Measurements from ENCODE around the gene MXD4. TPM values are rescaled to one million over a fixed set of nuclear protein-coding genes. Genes with fewer than 3 reads are reported as not detected.
A peak's percentile ranks its signal among the peaks of the same experiment; 100 is the strongest.

Gene MXD4
- total RNA-seq, 1 donor from 2014 or later: 36.7 TPM

GRCh38 chr4:2262944-2263250 is 988 bp upstream of the MXD4 start:
- DNase-seq (no peak), ATAC-seq (ENCODE audit: low read depth) (no peak)
- intact Hi-C loops (cut with micrococcal nuclease): loop anchor here (1.0 to 5.0 kb wide), 11 partner anchors 19 to 811 kb away; partner anchors contain the start of genes FAM193A, GRK4, HAUS3 and HTT
- H3K9me3 Mint-ChIP-seq: no peaks in the 10 kb centered on the region
- ChIA-PET POLR2A (interaction anchor here (0.7 to 2.7 kb wide), 10 partner anchors 19 to 235 kb away, joined by 4 to 36 read pairs (median 11); partner anchors contain the start of genes HAUS3 and POLN), CTCF (no interaction called here)
- no peaks in the 10 kb centered on the region for H3K27me3 Mint-ChIP-seq
- H3K4me1 Mint-ChIP-seq: peaks cover 16% of the 10 kb centered on the region
- peak overlapping the region; percentile 78 for H3K4me3 Mint-ChIP-seq
- peak overlapping the region; percentile 85 for H3K27ac Mint-ChIP-seq
- peaks cover 2% of the 10 kb centered on the region for H3K36me3 Mint-ChIP-seq (ENCODE audit: low read depth)
- TF ChIP-seq, protein P1, sequence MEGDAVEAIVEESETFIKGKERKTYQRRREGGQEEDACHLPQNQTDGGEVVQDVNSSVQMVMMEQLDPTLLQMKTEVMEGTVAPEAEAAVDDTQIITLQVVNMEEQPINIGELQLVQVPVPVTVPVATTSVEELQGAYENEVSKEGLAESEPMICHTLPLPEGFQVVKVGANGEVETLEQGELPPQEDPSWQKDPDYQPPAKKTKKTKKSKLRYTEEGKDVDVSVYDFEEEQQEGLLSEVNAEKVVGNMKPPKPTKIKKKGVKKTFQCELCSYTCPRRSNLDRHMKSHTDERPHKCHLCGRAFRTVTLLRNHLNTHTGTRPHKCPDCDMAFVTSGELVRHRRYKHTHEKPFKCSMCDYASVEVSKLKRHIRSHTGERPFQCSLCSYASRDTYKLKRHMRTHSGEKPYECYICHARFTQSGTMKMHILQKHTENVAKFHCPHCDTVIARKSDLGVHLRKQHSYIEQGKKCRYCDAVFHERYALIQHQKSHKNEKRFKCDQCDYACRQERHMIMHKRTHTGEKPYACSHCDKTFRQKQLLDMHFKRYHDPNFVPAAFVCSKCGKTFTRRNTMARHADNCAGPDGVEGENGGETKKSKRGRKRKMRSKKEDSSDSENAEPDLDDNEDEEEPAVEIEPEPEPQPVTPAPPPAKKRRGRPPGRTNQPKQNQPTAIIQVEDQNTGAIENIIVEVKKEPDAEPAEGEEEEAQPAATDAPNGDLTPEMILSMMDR (IDR thresholded peaks at IDR 0.05): no peak

DNA sequence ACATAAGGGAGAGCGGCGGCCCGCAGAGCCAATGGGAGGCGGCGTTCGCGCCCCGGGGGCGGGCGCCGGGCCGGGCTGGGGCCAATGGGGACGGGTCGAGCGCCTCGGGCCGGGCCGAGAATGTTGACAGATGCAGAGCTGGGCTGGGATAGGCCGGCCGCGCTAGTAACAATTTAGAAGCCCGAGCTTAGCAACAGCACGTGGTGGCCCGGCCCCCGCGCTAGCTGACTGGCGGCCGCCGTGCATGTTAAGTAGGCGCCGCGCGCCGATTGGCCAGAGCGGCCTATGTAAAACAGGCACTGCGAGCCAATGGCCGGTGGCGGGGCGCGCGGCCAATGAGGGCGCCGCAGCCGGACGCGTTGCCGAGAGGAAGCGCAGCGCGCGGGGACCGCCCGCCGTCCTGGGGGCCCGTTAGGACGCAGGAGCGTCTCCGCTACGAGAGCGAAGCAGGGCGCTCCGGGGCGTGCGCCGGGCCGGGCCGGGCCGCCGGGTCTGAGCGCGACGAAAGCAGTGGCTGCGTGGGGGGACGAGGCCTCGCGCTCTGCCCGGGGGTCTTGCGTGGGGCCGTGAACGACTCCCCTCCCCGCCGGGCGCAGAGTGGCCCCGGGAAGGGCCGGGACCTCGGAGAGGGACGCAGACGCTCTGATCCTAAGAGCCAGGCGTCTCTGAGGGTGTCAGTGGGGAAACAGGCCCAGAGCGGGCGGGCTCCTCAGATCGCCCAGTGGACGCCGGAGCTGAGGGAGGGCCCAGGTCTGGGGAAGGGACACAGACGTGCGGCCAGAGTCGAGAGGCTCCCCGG is 435 bp upstream of the MXD4 start:
- Mint-ChIP-seq H3K27ac (peak overlapping the region; percentile 85), H3K36me3 (ENCODE audit: low read depth) (peaks cover 5% of the 10 kb centered on the region), H3K9me3 (no peaks in the 10 kb centered on the region), H3K27me3 (no peaks in the 10 kb centered on the region), H3K4me3 (peak overlapping the region; percentile 78), H3K4me1 (peaks cover 18% of the 10 kb centered on the region)
- TF ChIP-seq, protein P1 (IDR thresholded peaks at IDR 0.05): no peak
- intact Hi-C loops (cut with micrococcal nuclease): loop anchor here (1.0 to 5.0 kb wide), 11 partner anchors 20 to 812 kb away; partner anchors contain the start of genes FAM193A, GRK4, HAUS3 and HTT
- ATAC-seq (ENCODE audit: low read depth): peak; percentile 89
- POLR2A ChIA-PET: interaction anchor here (0.6 to 2.7 kb wide), 21 partner anchors 11 to 550 kb away, joined by 3 to 36 read pairs (median 6); partner anchors contain the start of genes CFAP99, HAUS3, NELFA and POLN
- DNase-seq: peak; percentile 95
- CTCF ChIA-PET: interaction anchor here (0.9 kb wide), 1 partner anchor 206 kb away, joined by 3 read pairs; no protein-coding TSS in a partner anchor

DNA sequence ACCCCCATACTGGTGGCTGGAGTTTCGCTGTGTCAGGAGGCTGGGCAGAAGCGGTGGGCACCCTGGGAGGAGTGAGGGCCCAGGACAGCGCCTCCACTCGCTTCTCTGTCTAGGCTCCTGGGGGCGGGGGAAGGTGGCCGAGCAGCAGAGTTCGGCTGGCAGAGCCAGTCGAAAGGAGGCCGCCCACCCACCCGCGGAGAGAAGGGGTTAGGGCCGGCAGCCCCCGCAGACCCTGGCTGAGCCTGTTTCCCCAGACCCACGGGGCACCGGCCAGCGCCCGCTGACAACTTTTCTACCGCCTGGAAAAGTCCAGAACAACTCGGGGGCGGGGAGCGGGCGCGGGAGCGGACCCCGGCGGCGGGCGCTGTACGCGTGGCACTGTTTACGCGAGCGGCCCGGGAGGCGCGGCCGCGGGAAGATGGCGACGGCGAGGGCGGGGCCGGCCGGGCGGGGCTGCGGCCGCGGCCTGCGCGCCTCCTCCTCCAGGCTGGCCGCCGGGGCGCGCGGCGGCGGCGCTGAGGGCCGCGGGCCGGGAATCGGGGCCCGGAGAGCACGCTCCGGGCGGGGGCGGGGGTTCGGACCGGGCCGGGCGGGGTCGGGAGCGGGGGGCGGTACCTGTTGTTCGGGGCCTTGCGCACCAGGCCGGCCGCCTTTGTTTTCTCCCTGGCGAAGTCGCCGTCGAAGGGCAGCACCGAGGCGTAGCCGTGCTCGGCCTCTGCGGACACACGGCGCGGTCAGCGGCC is 628 bp downstream of the MXD4 start:
- intact Hi-C loops (cut with micrococcal nuclease): loop anchor here (5.0 kb wide), 3 partner anchors 36 to 254 kb away; partner anchors contain the start of gene NELFA
- H3K4me3 Mint-ChIP-seq: peak overlapping the region; percentile 78
- peaks cover 25% of the 10 kb centered on the region for H3K4me1 Mint-ChIP-seq
- peak; percentile 64 for DNase-seq
- ChIA-PET CTCF (no interaction called here), POLR2A (interaction anchor here (1.0 to 2.7 kb wide), 9 partner anchors 19 to 549 kb away, joined by 3 to 36 read pairs (median 10); partner anchors contain the start of genes HAUS3, POLN, RNF4 and SLBP)
- H3K9me3 Mint-ChIP-seq: no peaks in the 10 kb centered on the region
- TF ChIP-seq, protein P1 (IDR thresholded peaks at IDR 0.05): no peak
- no peaks in the 10 kb centered on the region for H3K27me3 Mint-ChIP-seq
- ATAC-seq (ENCODE audit: low read depth): peak; percentile 11
- peak overlapping the region; percentile 61 for H3K27ac Mint-ChIP-seq
- H3K36me3 Mint-ChIP-seq (ENCODE audit: low read depth): peaks cover 10% of the 10 kb centered on the region

DNA sequence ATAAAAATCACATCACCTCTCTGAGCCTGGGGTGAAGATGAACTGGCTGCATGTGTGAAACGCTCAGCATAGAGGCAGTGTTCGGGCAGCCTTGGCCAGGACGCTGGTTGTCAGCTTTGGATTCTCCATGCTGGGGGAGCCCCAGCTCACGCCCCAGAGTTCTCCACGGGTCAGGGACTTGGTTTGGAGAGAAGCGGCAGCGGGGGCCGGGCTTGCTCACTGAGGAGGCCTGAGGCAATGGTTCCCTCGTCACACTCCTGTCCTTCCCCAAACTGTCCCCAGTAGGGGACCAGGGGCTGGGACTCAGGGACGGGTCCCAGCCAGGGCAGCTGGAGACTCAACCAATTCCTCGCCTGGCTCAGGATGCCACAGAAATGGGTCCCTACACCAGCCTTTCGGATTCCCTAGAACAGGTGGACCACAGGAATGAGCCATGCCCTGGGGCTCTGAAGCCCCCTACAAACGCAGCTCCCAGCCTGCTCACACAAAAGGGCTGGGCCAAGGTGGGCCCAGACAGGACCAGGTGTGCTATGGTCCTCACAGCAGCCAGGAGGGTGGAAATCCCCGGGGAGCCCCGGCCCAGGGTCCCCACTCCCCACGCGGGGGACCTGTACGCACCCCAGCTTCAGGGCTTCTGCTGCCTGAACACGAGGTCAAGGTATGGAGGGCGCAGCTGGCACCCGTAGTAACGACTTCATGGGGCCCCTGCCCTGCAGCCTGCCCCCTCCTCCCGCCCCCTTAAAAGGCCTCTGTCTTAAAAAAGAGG is 1.4 kb downstream of the MXD4 start:
- peak overlapping the region; percentile 75 for H3K4me3 Mint-ChIP-seq
- ATAC-seq (ENCODE audit: low read depth) (no peak), DNase-seq (peak; percentile 12)
- H3K4me1 Mint-ChIP-seq: peaks cover 25% of the 10 kb centered on the region
- intact Hi-C loops (cut with micrococcal nuclease): loop anchor here (5.0 kb wide), 3 partner anchors 37 to 253 kb away; partner anchors contain the start of gene NELFA
- CTCF ChIA-PET: no interaction called here
- H3K27ac Mint-ChIP-seq: no peak overlapping the region
- POLR2A ChIA-PET: interaction anchor here (0.6 to 1.6 kb wide), 5 partner anchors 17 to 338 kb away, joined by 3 to 5 read pairs (median 4); partner anchors contain the start of genes HAUS3 and POLN
- H3K27me3 Mint-ChIP-seq: no peaks in the 10 kb centered on the region
- peaks cover 10% of the 10 kb centered on the region for H3K36me3 Mint-ChIP-seq (ENCODE audit: low read depth)
- TF ChIP-seq, protein P1 (IDR thresholded peaks at IDR 0.05): no peak
- H3K9me3 Mint-ChIP-seq: no peaks in the 10 kb centered on the region

Data from activated B cell treated with CpG ODN at 0.5 μM for 24 hours (primary cell).